Measurements from ENCODE around the gene ZCCHC7.
"Not testable (repeated sequence)": the region's sequence is repeated elsewhere in the genome, so short reads cannot be mapped to it uniquely, and the experiment has no call there.

Gene ZCCHC7

GRCh38 chr9:37301042-37301853 lies 180.9 kb downstream of the ZCCHC7 start:
- no peak for DNase-seq

- DNase-seq: no peak
Observed at GRCh38 chr9:37301854-37302172, 181.4 kb downstream of the ZCCHC7 start.

GRCh38 chr9:37302277-37302676 lies 181.9 kb downstream of the ZCCHC7 start:
- no peak for DNase-seq

GRCh38 chr9:37303272-37303671 lies 182.9 kb downstream of the ZCCHC7 start:
- DNase-seq: not testable (repeated sequence)

GRCh38 chr9:37309136-37309535 lies 188.8 kb downstream of the ZCCHC7 start:
- DNase-seq: no peak

- no peak for DNase-seq
Observed at GRCh38 chr9:37311938-37312708, 191.7 kb downstream of the ZCCHC7 start.

GRCh38 chr9:37324261-37324683 lies 203.9 kb downstream of the ZCCHC7 start:
- no peak for DNase-seq

- DNase-seq: peak; percentile 96
Observed at GRCh38 chr9:37324691-37325490, 204.5 kb downstream of the ZCCHC7 start.

GRCh38 chr9:37325778-37326177 lies 205.4 kb downstream of the ZCCHC7 start:
- no peak for DNase-seq

GRCh38 chr9:37327553-37327952 lies 207.2 kb downstream of the ZCCHC7 start:
- no peak for DNase-seq

- no peak for DNase-seq
Observed at GRCh38 chr9:37328556-37329227, 208.3 kb downstream of the ZCCHC7 start.

GRCh38 chr9:37329576-37329975 lies 209.2 kb downstream of the ZCCHC7 start:
- DNase-seq: no peak

- no peak for DNase-seq
Observed at GRCh38 chr9:37331871-37332270, 211.5 kb downstream of the ZCCHC7 start.

GRCh38 chr9:37332578-37332977 lies 212.2 kb downstream of the ZCCHC7 start:
- DNase-seq: no peak

- no peak for DNase-seq
Observed at GRCh38 chr9:37333288-37333687, 212.9 kb downstream of the ZCCHC7 start.

GRCh38 chr9:37335238-37335637 lies 214.9 kb downstream of the ZCCHC7 start:
- DNase-seq: no peak

- DNase-seq: no peak
Observed at GRCh38 chr9:37336150-37336549, 215.8 kb downstream of the ZCCHC7 start.

- no peak for DNase-seq
Observed at GRCh38 chr9:37337301-37337890, 217.0 kb downstream of the ZCCHC7 start.

GRCh38 chr9:37338218-37338617 lies 217.8 kb downstream of the ZCCHC7 start:
- no peak for DNase-seq

- DNase-seq: no peak
Observed at GRCh38 chr9:37339923-37340322, 219.5 kb downstream of the ZCCHC7 start.

GRCh38 chr9:37340961-37341360 lies 220.6 kb downstream of the ZCCHC7 start:
- no peak for DNase-seq

GRCh38 chr9:37341704-37342103 lies 221.3 kb downstream of the ZCCHC7 start:
- DNase-seq: no peak

GRCh38 chr9:37342493-37342892 lies 222.1 kb downstream of the ZCCHC7 start:
- DNase-seq: no peak

Measured in DMS79 treated with DMSO at 0.1 percent for 48 hours (cell line).